Endothelial cell of umbilical vein (primary cell): ENCODE results near the gene DMTF1. TPM values are rescaled to one million over a fixed set of nuclear protein-coding genes. Genes with fewer than 3 reads are reported as not detected.
"Not testable (repeated sequence)": the region's sequence is repeated elsewhere in the genome, so short reads cannot be mapped to it uniquely, and the experiment has no call there.

ENCODE experiments used
- BruUV-seq: library from RNA; stranded (reverse); fragments of 400-500 nt; replicated peaks from 2 replicates; lab custom pipeline; 2021; lab: Mats Ljungman, UMichigan
- CTCF ChIA-PET: fragments of 300-600, 350-600 bp; sonication (Branson Sonifier 250); formaldehyde crosslinking; loops from one replicate; lab custom pipeline; 2021; ENCODE audit warnings: antibody characterized with exemption, inconsistent platforms; lab: Charles Lee
- POLR2A ChIA-PET: fragments of 300-600, 350-600 bp; sonication (Branson Sonifier 250); formaldehyde crosslinking; loops from one replicate; lab custom pipeline; 2021; ENCODE audit warnings: antibody characterized with exemption, inconsistent platforms; lab: Charles Lee
- DNase-seq: peaks from one replicate; pipeline ENCODE4 v3.0.0-alpha.2; 2011; ENCODE audit warnings: low read depth, low spot score
- FAIRE-seq: peaks from 2 replicates; lab custom pipeline; 2011; peaks lifted over from hg19 to GRCh38; lab: Jason Lieb, UNC
- H2AFZ ChIP-seq: 2 replicates; pipeline ENCODE4 v1.6.0; 2012; ENCODE audit warnings: low read depth, low read length, control low read depth, inconsistent platforms
- H3K27ac ChIP-seq: 2 replicates; pipeline ENCODE4 v1.5.1; 2011; ENCODE audit warnings: low read depth, mild to moderate bottlenecking, control low read depth, low read length, moderate library complexity; ENCODE audit not compliant: insufficient read depth
- H3K27me3 ChIP-seq, 2 experiments: 2 replicates each; pipeline versions ENCODE4 v1.6.0 to v1.6.1; 2011; ENCODE audit warnings: low read length in 2 of 2, mixed read lengths in 1 of 2; ENCODE audit not compliant: control insufficient read depth in 2 of 2, insufficient read depth in 2 of 2
- H3K36me3 ChIP-seq, 2 experiments: 2 replicates in 1 of 2; 3 replicates in 1 of 2; pipeline ENCODE4 v1.5.1; 2011; ENCODE audit warnings: low read length in 2 of 2, mild to moderate bottlenecking in 1 of 2, moderate library complexity in 1 of 2; ENCODE audit not compliant: control insufficient read depth in 2 of 2, insufficient read depth in 2 of 2; ENCODE audit errors: extremely low read depth in 1 of 2
- H3K4me1 ChIP-seq: 3 replicates; pipeline ENCODE4 v1.5.1; 2011; ENCODE audit warnings: mild to moderate bottlenecking, low read length; ENCODE audit not compliant: control insufficient read depth, insufficient read depth; ENCODE audit errors: extremely low read depth
- H3K4me2 ChIP-seq: 2 replicates; pipeline ENCODE4 v1.6.1; 2011; ENCODE audit warnings: low read length, control low read depth, mixed read lengths; ENCODE audit not compliant: insufficient read depth
- H3K4me3 ChIP-seq, 3 experiments: fragments of 200-600 bp in 1 of 3; sonication (generic), shearing (Covaris generic) in 1 of 3; replicated peaks in 1 of 3; 2 replicates each; pipeline ENCODE4 v1.5.1; 2011 to 2016; ENCODE audit warnings: control low read depth in 3 of 3, low read length in 3 of 3, mild to moderate bottlenecking in 2 of 3, inconsistent platforms in 1 of 3, low read depth in 1 of 3, moderate library complexity in 1 of 3; ENCODE audit not compliant: insufficient read depth in 1 of 3
- H3K79me2 ChIP-seq: 2 replicates; pipeline ENCODE4 v1.6.0; 2012; ENCODE audit warnings: low read length, inconsistent platforms; ENCODE audit not compliant: control insufficient read depth, insufficient read depth
- H3K9ac ChIP-seq: replicated peaks from 2 replicates; pipeline ENCODE3; 2011; ENCODE audit warnings: low read length, control low read depth; ENCODE audit not compliant: insufficient read depth; ENCODE audit errors: extremely low read depth
- H3K9me1 ChIP-seq: replicated peaks from 3 replicates; pipeline ENCODE4 v1.6.0; 2011; ENCODE audit warnings: mild to moderate bottlenecking, low read length; ENCODE audit not compliant: control insufficient read depth, insufficient read depth; ENCODE audit errors: extremely low read depth
- H3K9me3 ChIP-seq: replicated peaks from 2 replicates; pipeline ENCODE4 v1.5.1; 2012; ENCODE audit warnings: low read length, inconsistent platforms; ENCODE audit not compliant: control insufficient read depth, insufficient read depth
- H4K20me1 ChIP-seq: replicated peaks from 2 replicates; pipeline ENCODE3; 2011; ENCODE audit warnings: mild to moderate bottlenecking, low read length; ENCODE audit not compliant: control insufficient read depth, insufficient read depth; ENCODE audit errors: extremely low read depth
- EZH2 ChIP-seq: IDR thresholded peaks from 2 replicates; pipeline ENCODE4 v1.6.1; 2012; ENCODE audit warnings: borderline replicate concordance, low read depth, mild to moderate bottlenecking, moderate library complexity, low read length, inconsistent platforms; ENCODE audit not compliant: severe bottlenecking
- FOS ChIP-seq: IDR thresholded peaks from 2 replicates; pipeline ENCODE4 v1.6.1; 2011; ENCODE audit warnings: mild to moderate bottlenecking, low read length, moderate library complexity, borderline replicate concordance; ENCODE audit not compliant: insufficient read depth
- GATA2 ChIP-seq: IDR thresholded peaks from 2 replicates; pipeline ENCODE4 v1.7.0; 2011; ENCODE audit warnings: low read depth, mild to moderate bottlenecking, moderate library complexity, mixed read lengths, low read length; ENCODE audit not compliant: insufficient read length, insufficient read depth
- JUN ChIP-seq: IDR thresholded peaks from 2 replicates; pipeline ENCODE4 v1.6.1; 2011; ENCODE audit warnings: borderline replicate concordance, low read depth; ENCODE audit not compliant: insufficient read length, insufficient read depth
- MYC ChIP-seq: IDR thresholded peaks from one replicate; pipeline ENCODE4 v1.6.1; 2011; ENCODE audit warnings: mild to moderate bottlenecking, low read depth, low read length
- POLR2A ChIP-seq: IDR thresholded peaks from 2 replicates; pipeline ENCODE4 v1.6.1; 2012; ENCODE audit warnings: low read depth, mild to moderate bottlenecking, control low read depth, low read length
- POLR2AphosphoS5 ChIP-seq: IDR thresholded peaks from 2 replicates; pipeline ENCODE4 v1.6.1; 2012; ENCODE audit warnings: low read depth, mild to moderate bottlenecking, control low read depth, low read length, moderate library complexity; ENCODE audit not compliant: insufficient read depth
- dilution Hi-C: fragments of 300-500 bp; cut with MboI; formaldehyde crosslinking; loops from one replicate; pipeline ENCODE4 v1.15.0; 2019; ENCODE audit warnings: low sequenced_read_pairs; ENCODE audit not compliant: extremely low pct_ligation_motif_present
- intact Hi-C: fragments of 100-400 bp; cut with micrococcal nuclease; formaldehyde crosslinking; loops from one replicate; pipeline ENCODE4 v1.10.0; 2022
- polyA plus RNA-seq, 4 experiments: library from polyadenylated mRNA; depleted of rRNA in 3 of 4; stranded (reverse) in 3 of 4; unstranded in 1 of 4; fragments of >200 nt; gene quantifications; 2 replicates each; pipeline versions ENCODE4 v1.2.1 to v1.2.3, GENCODE V29; 2011 to 2012; ENCODE audit warnings: missing spikeins in 1 of 4
- total RNA-seq: library from RNA; stranded (reverse); gene quantifications from 2 replicates; pipeline ENCODE4 v1.2.3, GENCODE V29; 2021
- TF ChIP-seq, protein P1 (sequence below): IDR thresholded peaks from 2 replicates; pipeline ENCODE4 v1.6.1; 2011; ENCODE audit not compliant: insufficient read depth, insufficient read length
- TF ChIP-seq, protein P2 (sequence below), 2 donors: IDR thresholded peaks; 1 replicate in 1 of 2; 2 replicates in 1 of 2; pipeline ENCODE4 v1.5.1; 2011; ENCODE audit warnings: low read length in 2 of 2, mild to moderate bottlenecking in 2 of 2, moderate library complexity in 2 of 2, control low read depth in 1 of 2, inconsistent platforms in 1 of 2, low read depth in 1 of 2; ENCODE audit not compliant: insufficient read depth in 1 of 2; ENCODE audit errors: extremely low read depth in 1 of 2

DMTF1 gene
- total and polyA plus RNA-seq, 2 donors (not counting 3 experiments of a cell fraction or from before 2014, with no cell fraction given) = 78.5 to 100.0 TPM

DNA sequence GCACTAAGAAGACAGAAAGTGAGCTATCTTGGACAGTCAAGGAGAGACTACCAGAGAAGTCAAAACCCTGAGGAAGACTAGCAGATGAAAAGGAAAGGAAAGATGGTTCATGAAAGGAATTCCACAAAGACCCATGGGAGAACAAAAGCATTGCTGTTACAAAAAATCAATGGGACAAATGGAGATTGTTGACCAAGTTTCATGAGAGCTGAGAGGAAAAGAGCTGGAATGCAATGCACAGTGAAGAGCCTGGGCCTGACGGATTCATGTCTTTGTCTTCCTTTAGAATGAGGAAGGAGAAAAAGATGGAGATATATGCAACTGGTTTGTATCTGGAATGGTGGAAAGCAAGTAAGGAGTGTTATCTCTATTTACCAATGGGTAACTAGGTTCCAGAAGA lies 50.0 kb downstream of the DMTF1 start:
- DNase-seq (no peak), FAIRE-seq (no peak)
- no peaks in the 10 kb centered on the region for H3K4me1 ChIP-seq
- no peak overlapping the region for H3K4me2 ChIP-seq
- H4K20me1 ChIP-seq = no peaks in the 10 kb centered on the region
- no peaks in the 10 kb centered on the region for H3K27me3 ChIP-seq
- ChIA-PET CTCF (interaction anchor here (1.9 kb wide), 1 partner anchor 15 kb away, joined by 8 read pairs; no protein-coding TSS in a partner anchor), POLR2A (no interaction called here)
- BruUV-seq = no TSS peak
- dilution Hi-C loops (no loop called here), intact Hi-C loops (no loop called here)
- H3K9me1 ChIP-seq = no peaks in the 10 kb centered on the region
- H3K9me3 ChIP-seq = no peaks in the 10 kb centered on the region
- no peak overlapping the region for H3K9ac ChIP-seq
- peaks cover 45% of the 10 kb centered on the region for H3K79me2 ChIP-seq
- TF ChIP-seq POLR2A (peak; percentile 36), EZH2 (no peak)
- no peak overlapping the region for H3K27ac ChIP-seq
- H2AFZ ChIP-seq = no peak overlapping the region
- no peak overlapping the region for H3K4me3 ChIP-seq
- peaks cover 2 to 7% of the 10 kb centered on the region in 2 experiments for H3K36me3 ChIP-seq

DNA sequence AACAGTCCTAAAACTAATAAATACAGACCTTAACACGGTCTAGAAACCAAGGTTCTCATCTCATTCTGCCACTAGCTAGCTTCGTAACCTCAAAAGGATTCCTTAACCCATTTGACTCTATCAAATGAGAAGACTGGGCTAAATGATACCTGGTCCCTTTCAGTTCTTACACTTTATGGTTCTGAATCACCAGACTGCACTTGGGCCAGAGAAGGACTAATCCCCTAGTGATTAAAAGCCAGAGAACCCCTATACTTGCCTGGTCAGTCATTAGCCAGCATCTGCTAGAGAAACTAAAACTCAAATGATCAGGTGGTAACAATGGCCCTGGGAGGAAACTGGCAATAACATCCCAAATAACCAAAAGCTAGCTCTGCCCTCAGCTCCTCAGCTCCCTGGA lies 50.5 kb downstream of the DMTF1 start:
- Histone ChIP-seq H3K79me2 (peaks cover 48% of the 10 kb centered on the region), H4K20me1 (no peaks in the 10 kb centered on the region), H3K27me3 (no peaks in the 10 kb centered on the region), H3K27ac (no peak overlapping the region), H3K4me3 (no peak overlapping the region), H3K9ac (no peak overlapping the region), H3K9me1 (no peaks in the 10 kb centered on the region), H3K36me3 (peaks cover 2 to 6% of the 10 kb centered on the region in 2 experiments), H3K4me1 (no peaks in the 10 kb centered on the region), H3K4me2 (no peak overlapping the region), H2AFZ (no peak overlapping the region), H3K9me3 (no peaks in the 10 kb centered on the region)
- dilution Hi-C loops = no loop called here
- no peak for DNase-seq
- ChIA-PET CTCF (interaction anchor here (1.9 kb wide), 1 partner anchor 15 kb away, joined by 8 read pairs; no protein-coding TSS in a partner anchor), POLR2A (no interaction called here)
- BruUV-seq = no TSS peak
- FAIRE-seq = no peak
- TF ChIP-seq, protein P1, sequence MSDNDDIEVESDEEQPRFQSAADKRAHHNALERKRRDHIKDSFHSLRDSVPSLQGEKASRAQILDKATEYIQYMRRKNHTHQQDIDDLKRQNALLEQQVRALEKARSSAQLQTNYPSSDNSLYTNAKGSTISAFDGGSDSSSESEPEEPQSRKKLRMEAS = no peak
- TF ChIP-seq JUN = no peak
- no peak for TF ChIP-seq EZH2
- no peak for TF ChIP-seq GATA2
- no peak for TF ChIP-seq POLR2A
- TF ChIP-seq FOS = no peak
- TF ChIP-seq POLR2AphosphoS5 = no peak
- TF ChIP-seq MYC = no peak
- TF ChIP-seq, protein P2, sequence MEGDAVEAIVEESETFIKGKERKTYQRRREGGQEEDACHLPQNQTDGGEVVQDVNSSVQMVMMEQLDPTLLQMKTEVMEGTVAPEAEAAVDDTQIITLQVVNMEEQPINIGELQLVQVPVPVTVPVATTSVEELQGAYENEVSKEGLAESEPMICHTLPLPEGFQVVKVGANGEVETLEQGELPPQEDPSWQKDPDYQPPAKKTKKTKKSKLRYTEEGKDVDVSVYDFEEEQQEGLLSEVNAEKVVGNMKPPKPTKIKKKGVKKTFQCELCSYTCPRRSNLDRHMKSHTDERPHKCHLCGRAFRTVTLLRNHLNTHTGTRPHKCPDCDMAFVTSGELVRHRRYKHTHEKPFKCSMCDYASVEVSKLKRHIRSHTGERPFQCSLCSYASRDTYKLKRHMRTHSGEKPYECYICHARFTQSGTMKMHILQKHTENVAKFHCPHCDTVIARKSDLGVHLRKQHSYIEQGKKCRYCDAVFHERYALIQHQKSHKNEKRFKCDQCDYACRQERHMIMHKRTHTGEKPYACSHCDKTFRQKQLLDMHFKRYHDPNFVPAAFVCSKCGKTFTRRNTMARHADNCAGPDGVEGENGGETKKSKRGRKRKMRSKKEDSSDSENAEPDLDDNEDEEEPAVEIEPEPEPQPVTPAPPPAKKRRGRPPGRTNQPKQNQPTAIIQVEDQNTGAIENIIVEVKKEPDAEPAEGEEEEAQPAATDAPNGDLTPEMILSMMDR (IDR thresholded peaks at IDR 0.05; ENCODE audit: extremely low read depth in 1 of 2, insufficient read depth in 1 of 2, low read depth in 1 of 2, low read length in 2 of 2) = no peak
- intact Hi-C loops = no loop called here

DNA sequence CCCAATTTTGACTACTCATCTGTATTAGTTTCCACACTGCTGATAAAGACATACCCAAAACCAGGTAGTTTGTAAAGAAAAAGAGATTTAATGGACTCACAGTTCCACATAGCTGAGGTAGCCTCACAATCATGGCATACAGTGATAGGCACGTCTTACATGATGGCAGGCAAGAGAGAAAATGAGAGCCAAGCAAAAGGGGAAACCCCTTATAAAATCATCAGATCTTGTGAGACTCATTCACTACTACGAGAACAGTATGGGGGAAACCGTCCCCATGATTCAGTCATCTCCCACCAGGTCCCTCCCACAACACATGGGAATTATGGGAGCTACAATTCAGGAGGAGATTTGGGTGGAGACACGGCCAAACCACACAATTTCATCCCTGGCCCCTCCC lies 51.7 kb downstream of the DMTF1 start:
- FAIRE-seq, CTCF ChIA-PET, H3K4me3 ChIP-seq, dilution Hi-C loops, H3K9ac ChIP-seq, H3K27me3 ChIP-seq, H3K9me3 ChIP-seq, H3K9me1 ChIP-seq, POLR2A ChIA-PET, intact Hi-C loops, H4K20me1 ChIP-seq, H3K36me3 ChIP-seq, BruUV-seq, H3K27ac ChIP-seq, DNase-seq, H3K4me2 ChIP-seq, H2AFZ ChIP-seq, H3K4me1 ChIP-seq: not testable (repeated sequence)
- peaks cover 52% of the 10 kb centered on the region for H3K79me2 ChIP-seq
